Measurements from ENCODE around the gene HYAL2.

HYAL2 gene

GRCh38 chr3:50325113-50325480, 2.6 kb upstream of the HYAL2 start:
- no peak overlapping the region for H3K4me3 ChIP-seq (ENCODE audit: low read depth, low read length)
- no peak for TF ChIP-seq POLR2A (IDR thresholded peaks at IDR 0.05; ENCODE audit: extremely low read depth, insufficient read length)
- TF ChIP-seq, protein P1, sequence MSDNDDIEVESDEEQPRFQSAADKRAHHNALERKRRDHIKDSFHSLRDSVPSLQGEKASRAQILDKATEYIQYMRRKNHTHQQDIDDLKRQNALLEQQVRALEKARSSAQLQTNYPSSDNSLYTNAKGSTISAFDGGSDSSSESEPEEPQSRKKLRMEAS (IDR thresholded peaks at IDR 0.05; ENCODE audit: low read depth, low read length), result no peak
- TF ChIP-seq, protein P2, sequence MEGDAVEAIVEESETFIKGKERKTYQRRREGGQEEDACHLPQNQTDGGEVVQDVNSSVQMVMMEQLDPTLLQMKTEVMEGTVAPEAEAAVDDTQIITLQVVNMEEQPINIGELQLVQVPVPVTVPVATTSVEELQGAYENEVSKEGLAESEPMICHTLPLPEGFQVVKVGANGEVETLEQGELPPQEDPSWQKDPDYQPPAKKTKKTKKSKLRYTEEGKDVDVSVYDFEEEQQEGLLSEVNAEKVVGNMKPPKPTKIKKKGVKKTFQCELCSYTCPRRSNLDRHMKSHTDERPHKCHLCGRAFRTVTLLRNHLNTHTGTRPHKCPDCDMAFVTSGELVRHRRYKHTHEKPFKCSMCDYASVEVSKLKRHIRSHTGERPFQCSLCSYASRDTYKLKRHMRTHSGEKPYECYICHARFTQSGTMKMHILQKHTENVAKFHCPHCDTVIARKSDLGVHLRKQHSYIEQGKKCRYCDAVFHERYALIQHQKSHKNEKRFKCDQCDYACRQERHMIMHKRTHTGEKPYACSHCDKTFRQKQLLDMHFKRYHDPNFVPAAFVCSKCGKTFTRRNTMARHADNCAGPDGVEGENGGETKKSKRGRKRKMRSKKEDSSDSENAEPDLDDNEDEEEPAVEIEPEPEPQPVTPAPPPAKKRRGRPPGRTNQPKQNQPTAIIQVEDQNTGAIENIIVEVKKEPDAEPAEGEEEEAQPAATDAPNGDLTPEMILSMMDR (IDR thresholded peaks at IDR 0.05; ENCODE audit: low read depth, low read length), result no peak
- TF ChIP-seq MYC (IDR thresholded peaks at IDR 0.05; ENCODE audit: low read depth, low read length), result no peak
- DNase-seq (ENCODE audit: low read depth), result no peak

DNA sequence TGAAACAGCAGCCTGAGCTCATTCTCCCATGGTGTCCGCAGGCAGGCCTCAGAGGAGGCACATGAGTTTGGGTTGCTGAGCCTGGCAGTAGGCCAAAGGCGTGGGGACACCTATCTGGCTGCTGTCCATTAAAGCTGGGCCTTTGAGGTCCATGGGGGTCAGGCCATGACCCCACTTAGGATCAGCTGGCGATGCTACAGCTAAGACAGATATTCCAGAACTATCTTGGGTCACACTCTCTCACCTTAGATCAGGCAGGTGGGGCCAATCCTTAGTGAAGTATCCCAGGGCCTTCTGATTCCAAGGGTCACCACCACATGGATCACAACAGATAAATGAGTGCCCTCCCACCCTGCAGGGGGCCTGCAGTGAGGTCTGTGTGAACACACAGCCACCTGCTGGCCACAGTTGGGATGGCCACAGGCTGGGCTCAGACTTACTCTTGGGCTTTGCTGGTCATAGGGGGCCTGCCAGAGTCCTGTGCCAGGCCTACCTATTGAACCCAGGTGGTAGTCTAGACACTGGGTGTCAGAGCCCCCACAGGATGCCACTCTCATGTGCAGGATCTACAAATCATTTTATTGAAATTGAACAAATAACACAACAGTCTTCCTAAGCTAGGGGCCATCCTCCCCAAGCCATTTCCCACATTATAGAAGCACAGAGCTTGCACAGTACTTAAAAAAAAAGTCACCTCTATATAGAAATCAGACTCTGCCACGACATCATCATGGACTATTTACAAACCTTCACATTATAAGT, 2.0 kb upstream of the HYAL2 start:
- TF ChIP-seq POLR2A (IDR thresholded peaks at IDR 0.05; ENCODE audit: extremely low read depth, insufficient read length), result no peak
- TF ChIP-seq, protein P2 (IDR thresholded peaks at IDR 0.05; ENCODE audit: low read depth, low read length), result peak; percentile 84
- TF ChIP-seq, protein P1 (IDR thresholded peaks at IDR 0.05; ENCODE audit: low read depth, low read length), result peak; percentile 51
- peak; percentile 30; the same call in 1 of the 2 replicates for TF ChIP-seq MYC (IDR thresholded peaks at IDR 0.05; ENCODE audit: low read depth, low read length)
- H3K4me3 ChIP-seq (ENCODE audit: low read depth, low read length), result no peak overlapping the region
- peak; percentile 80 for DNase-seq (ENCODE audit: low read depth)

- no peak for DNase-seq (ENCODE audit: low read depth)
- TF ChIP-seq, protein P1 (IDR thresholded peaks at IDR 0.05; ENCODE audit: low read depth, low read length), result no peak
- TF ChIP-seq MYC (IDR thresholded peaks at IDR 0.05; ENCODE audit: low read depth, low read length) (no peak), POLR2A (IDR thresholded peaks at IDR 0.05; ENCODE audit: extremely low read depth, insufficient read length) (no peak)
- TF ChIP-seq, protein P2 (IDR thresholded peaks at IDR 0.05; ENCODE audit: low read depth, low read length), result no peak
These were observed 1.2 kb upstream of the HYAL2 start for GRCh38 chr3:50323614-50324199.

GRCh38 chr3:50323092-50323600, 601 bp upstream of the HYAL2 start:
- H3K4me3 ChIP-seq (ENCODE audit: low read depth, low read length), result no peak overlapping the region
- DNase-seq (ENCODE audit: low read depth), result no peak
- TF ChIP-seq, protein P2 (IDR thresholded peaks at IDR 0.05; ENCODE audit: low read depth, low read length), result no peak
- TF ChIP-seq POLR2A (IDR thresholded peaks at IDR 0.05; ENCODE audit: extremely low read depth, insufficient read length), result no peak
- TF ChIP-seq MYC (IDR thresholded peaks at IDR 0.05; ENCODE audit: low read depth, low read length), result no peak
- TF ChIP-seq, protein P1 (IDR thresholded peaks at IDR 0.05; ENCODE audit: low read depth, low read length), result no peak

More at GRCh38 chr3:50323614-50324199, 1.2 kb upstream of the HYAL2 start:
- H3K4me3 ChIP-seq (ENCODE audit: low read depth, low read length), result no peak overlapping the region

DNA sequence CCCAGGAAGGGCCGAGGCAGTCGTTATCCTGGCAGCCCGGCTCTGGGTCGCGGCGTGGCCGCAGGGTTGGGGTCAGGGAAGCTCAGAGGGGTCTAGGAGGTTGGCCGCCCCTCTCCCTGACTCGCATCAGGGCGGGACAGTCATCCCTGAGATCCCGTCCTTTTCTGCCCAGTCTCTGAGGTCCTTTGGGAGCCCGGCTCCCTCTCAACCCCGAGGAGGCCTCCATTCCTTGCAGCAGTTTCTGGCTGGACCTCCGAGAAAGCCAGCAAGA, 495 bp downstream of the HYAL2 start:
- no peak overlapping the region for H3K4me3 ChIP-seq (ENCODE audit: low read depth, low read length)
- DNase-seq (ENCODE audit: low read depth), result no peak
- TF ChIP-seq, protein P2 (IDR thresholded peaks at IDR 0.05; ENCODE audit: low read depth, low read length), result no peak
- TF ChIP-seq, protein P1 (IDR thresholded peaks at IDR 0.05; ENCODE audit: low read depth, low read length), result no peak
- TF ChIP-seq POLR2A (IDR thresholded peaks at IDR 0.05; ENCODE audit: extremely low read depth, insufficient read length) (no peak), MYC (IDR thresholded peaks at IDR 0.05; ENCODE audit: low read depth, low read length) (no peak)

Data from NB4 (cell line).